Measurements from ENCODE around the gene PRRC2A. TPM values are rescaled to one million over a fixed set of nuclear protein-coding genes. Genes with fewer than 3 reads are reported as not detected.

Gene PRRC2A
- 71.2 and 71.5 TPM in 2 replicates for total RNA-seq

DNA sequence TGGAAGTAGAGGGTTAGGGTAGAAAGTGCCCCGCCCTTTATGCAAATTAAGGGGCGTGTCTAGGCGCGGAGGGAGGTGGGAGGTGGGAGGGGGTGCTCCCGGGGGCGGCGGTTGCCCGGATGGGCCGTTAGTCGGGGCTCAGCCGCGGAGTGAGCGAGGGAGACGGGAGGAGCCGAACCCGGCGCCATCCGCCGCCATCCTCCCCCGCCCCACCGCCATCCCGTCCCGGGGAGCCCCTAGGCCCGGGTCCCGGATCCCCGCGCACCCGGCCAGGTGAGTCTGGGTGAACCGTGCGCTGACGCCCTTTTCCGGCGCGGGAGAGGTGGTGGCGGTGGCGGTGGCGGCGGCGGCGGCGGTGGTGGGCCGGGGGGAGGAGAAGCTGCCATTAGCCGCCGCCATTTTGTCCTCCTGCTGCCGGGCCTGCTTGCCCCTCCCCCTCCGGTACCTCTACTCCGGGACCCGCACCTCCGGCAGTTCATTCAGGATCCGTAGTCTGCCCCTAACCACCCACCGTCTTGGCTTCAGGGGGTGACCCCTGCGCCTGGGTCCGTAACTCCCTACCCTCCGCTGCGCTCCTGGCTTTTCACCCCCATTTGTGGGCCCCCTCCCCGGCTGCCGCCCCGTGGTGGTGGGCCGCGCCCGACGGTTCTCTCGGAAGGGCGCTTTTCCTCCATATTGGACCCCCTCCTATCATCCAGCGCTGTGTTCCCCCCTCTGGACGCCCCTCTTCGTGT, at the start of gene PRRC2A:
PRRC2A (plus strand) TSS at position 130 of the 734 bp plus-strand sequence. CDS start 2,075 bp downstream, outside the sequence.

DNA sequence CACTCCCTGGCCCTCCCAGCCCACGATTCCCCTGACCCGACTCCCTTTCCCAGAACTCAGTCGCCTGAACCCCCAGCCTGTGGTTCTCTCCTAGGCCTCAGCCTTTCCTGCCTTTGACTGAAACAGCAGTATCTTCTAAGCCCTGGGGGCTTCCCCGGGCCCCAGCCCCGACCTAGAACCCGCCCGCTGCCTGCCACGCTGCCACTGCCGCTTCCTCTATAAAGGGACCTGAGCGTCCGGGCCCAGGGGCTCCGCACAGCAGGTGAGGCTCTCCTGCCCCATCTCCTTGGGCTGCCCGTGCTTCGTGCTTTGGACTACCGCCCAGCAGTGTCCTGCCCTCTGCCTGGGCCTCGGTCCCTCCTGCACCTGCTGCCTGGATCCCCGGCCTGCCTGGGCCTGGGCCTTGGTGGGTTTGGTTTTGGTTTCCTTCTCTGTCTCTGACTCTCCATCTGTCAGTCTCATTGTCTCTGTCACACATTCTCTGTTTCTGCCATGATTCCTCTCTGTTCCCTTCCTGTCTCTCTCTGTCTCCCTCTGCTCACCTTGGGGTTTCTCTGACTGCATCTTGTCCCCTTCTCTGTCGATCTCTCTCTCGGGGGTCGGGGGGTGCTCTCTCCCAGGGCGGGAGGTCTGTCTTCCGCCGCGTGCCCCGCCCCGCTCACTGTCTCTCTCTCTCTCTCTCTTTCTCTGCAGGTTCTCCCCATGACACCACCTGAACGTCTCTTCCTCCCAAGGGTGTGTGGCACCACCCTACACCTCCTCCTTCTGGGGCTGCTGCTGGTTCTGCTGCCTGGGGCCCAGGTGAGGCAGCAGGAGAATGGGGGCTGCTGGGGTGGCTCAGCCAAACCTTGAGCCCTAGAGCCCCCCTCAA, 48.2 kb upstream of the PRRC2A start, which contains the start of gene LTA:
LTA (plus strand) TSS at position 249 of the 871 bp plus-strand sequence; CDS start at position 703, 454 bp downstream.

DNA sequence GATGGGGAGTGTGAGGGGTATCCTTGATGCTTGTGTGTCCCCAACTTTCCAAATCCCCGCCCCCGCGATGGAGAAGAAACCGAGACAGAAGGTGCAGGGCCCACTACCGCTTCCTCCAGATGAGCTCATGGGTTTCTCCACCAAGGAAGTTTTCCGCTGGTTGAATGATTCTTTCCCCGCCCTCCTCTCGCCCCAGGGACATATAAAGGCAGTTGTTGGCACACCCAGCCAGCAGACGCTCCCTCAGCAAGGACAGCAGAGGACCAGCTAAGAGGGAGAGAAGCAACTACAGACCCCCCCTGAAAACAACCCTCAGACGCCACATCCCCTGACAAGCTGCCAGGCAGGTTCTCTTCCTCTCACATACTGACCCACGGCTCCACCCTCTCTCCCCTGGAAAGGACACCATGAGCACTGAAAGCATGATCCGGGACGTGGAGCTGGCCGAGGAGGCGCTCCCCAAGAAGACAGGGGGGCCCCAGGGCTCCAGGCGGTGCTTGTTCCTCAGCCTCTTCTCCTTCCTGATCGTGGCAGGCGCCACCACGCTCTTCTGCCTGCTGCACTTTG, 45.1 kb upstream of the PRRC2A start, which contains the start of gene TNF:
TNF (plus strand) TSS at position 231 of the 567 bp plus-strand sequence; CDS start at position 408, 177 bp downstream.

DNA sequence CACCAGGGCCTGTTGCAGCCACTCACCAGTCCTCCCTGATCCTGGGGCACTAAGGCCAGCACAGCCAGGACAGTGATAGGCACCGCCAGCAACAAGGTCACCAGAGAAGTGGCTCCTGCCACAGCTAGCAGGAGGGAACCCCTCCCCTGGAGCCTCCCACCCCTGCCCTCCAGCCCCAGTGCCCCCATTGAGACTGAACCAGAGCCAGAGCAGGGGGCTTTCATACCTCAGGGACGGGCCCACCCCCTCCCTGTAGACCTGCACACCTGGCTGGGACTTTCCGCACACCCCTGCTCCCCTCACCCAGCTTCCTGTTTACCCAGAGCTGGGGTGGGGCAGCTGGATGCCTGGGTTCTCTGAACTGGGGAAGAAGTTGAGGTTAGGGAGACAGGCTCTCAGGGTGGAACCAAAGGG, 38.3 kb upstream of the PRRC2A start, which contains the start of gene LTB:
LTB (minus strand) TSS at position 195 of the 414 bp plus-strand sequence; CDS start at position 188, 7 bp downstream.

DNA sequence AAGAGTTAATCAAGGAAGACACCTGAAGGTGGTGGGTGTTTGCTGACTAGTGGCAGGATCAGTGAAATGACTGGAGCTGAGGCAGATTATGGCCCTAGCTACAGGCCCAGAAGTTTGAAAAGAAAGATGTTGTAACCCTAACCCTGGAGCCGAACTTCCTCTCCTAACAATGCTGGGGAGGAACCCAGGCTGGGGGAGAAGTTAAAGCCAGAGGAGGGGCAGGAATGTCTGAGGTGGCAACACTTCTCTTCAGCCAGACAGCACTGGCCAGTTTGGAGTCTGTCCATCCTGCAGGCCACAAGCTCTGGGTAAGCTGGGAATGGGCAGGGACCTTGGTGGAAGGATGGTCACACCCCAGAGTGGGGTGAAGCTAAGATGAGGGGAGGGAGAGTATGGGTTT, 34.5 kb upstream of the PRRC2A start, which contains the start of gene LST1:
LST1 (plus strand) TSS at position 270 of the 400 bp plus-strand sequence. CDS start 1,023 bp downstream, outside the sequence.

DNA sequence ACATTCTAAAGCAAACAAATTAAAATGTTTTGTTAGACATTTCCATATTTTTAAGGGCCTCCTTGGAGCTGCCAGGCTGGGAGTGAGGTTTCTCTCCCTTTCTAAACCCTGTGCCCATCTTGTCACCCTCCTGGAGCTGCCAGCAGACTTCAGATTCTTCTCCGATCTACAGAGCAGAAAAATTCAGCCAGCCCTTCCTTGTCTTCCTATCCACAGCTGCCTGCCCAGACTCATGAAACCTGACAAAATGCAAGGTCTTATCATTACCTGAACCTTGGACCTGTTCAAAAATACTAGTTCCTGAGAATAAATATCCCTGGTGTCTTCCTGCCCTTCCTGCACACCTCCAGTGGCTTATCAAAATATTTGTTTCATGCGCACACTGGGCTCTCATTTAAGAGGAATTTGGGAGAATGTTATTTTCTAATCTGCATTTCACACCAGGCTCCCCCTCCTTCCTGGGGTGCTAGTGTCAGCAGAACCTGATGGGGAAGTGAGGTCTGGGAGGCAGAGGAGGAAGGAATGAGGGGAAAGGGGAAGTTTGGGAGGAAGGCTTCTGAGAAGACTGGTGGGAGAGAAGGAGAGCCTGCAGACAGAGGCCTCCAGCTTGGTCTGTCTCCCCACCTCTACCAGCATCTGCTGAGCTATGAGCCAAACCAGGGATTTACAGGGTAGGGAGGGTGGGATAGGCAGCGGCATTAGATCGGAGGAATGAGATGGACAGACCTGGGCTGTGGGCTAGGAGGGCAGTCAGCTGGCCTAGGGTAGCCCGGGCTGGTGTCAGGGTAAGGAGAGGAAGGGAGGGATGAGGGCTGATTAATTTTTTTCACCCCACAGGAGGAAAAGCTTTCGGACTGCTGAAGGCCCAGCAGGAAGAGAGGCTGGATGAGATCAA, 5.6 kb upstream of the PRRC2A start, which contains the start of gene AIF1:
AIF1 (plus strand) TSS at position 551 of the 895 bp plus-strand sequence; CDS start at position 647, 96 bp downstream.

DNA sequence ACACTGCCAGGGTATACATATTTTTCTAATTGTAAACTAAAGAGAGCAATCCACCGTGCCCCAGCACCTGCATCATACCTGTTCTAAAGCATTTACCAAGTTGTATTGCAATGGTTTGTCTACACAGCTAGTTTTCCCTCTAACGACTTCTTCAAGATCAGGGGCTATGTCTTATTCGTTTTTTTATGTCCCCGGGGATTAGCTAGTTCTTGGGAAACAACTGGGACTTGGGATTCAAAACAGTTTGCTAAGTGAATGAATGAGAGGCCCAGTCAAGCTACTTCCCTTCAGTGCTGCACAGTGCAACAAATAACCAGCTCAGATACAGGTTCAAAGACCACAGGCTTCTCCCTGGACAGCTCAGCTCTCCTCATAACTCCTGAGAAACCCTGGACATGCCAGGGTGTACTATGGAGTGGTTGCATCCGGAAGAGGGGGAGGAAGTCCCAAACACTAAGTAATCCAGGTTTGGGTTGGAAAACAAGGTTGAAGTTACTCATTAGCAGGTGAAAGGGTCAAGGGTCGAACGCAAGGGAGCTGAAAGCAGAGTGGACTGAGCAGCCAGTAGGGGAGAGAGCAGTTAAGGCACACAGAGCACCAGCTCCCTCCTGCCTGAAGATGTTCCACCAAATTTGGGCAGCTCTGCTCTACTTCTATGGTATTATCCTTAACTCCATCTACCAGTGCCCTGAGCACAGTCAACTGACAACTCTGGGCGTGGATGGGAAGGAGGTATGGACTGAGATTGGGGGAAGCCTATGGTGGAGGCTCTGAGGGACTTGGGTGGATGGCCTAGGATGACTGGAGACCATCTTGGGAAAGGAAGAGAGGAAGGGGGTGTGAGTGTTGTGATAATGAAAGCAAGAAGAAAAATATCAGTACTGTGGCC, 35.1 kb downstream of the PRRC2A start, which contains the start of gene APOM:
APOM (plus strand) TSS at position 546 of the 889 bp plus-strand sequence; CDS start at position 619, 73 bp downstream.

DNA sequence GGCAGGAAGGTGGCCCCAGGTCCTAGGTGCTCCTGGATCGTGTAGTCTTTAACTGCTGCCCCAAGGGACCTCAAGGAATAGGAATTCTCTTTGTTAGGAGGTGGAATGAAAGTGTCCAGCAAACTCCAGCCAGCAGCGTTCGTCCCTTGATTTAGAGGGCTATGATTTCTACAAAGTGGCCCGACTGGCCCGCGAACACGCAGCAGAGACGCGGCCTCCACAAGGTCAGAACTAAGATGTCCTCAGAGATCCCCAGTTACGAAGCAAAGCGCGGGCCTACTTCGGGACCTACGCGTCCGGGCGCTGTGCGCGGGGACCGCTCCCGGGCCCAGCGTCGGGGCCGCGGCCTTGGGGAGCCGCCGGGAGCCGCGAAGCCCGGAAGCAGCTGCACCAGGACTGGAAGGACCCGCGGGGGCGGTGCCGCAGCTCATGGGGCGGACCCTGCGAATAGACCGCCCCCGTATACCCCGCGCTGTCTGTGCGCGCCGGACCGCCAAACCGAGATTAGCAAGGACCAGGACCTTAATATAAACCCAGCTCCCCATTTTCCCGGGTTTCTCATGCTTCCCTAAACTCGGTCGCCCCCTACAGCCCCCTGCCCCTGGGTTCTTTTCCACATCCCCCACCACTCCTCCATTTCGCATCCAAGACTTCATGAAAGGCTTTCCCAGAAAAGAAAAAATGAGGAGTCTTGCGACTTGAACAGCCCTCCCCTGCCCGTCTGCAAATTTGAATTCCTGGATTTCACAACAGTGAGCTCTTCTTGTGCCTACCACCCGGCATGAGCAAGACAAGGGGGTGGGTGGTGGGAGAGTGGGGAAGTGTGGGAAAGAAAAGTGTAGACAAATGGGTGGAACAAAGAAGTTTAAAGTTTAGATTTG, 40.1 kb downstream of the PRRC2A start, which contains the start of gene C6orf47:
C6orf47 (minus strand) TSS at position 398 of the 881 bp plus-strand sequence. CDS start 831 bp downstream, outside the sequence.

DNA sequence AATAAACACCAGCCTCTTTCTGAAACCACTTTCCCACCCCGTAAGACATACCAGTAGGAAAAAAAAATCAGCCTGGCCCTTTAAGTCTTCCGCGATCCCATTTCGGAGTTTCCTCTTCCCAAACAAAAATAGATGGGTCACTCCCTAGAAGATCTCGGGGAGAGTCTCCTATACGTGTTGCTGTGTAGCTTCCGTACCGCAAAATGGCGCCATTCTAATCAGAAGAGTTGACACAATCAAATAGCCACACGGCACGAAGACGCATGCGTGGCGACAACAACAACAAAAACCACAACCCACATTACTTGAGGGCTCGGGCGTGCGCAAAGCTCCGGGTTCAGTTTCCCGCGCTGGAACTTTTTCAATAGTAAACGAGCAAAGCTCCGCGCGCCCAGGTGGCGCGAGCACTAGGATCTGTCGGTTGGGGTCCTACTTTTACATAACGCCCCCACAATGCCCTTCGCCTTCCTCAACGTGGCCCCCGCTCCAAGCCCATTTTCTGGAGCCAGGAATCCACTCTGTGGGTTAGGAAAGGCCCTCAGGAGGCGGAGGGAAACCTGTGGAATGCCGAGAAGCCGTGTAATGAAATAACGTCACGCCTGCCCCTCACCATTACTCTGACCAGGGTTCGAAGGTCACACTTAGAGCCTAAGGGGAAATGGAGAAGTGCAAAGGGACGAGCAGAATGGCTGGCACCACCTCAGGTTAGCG, 44.4 kb downstream of the PRRC2A start, which contains the start of gene GPANK1:
GPANK1 (minus strand) TSS at position 208 of the 711 bp plus-strand sequence. CDS start 519 bp downstream, outside the sequence.

DNA sequence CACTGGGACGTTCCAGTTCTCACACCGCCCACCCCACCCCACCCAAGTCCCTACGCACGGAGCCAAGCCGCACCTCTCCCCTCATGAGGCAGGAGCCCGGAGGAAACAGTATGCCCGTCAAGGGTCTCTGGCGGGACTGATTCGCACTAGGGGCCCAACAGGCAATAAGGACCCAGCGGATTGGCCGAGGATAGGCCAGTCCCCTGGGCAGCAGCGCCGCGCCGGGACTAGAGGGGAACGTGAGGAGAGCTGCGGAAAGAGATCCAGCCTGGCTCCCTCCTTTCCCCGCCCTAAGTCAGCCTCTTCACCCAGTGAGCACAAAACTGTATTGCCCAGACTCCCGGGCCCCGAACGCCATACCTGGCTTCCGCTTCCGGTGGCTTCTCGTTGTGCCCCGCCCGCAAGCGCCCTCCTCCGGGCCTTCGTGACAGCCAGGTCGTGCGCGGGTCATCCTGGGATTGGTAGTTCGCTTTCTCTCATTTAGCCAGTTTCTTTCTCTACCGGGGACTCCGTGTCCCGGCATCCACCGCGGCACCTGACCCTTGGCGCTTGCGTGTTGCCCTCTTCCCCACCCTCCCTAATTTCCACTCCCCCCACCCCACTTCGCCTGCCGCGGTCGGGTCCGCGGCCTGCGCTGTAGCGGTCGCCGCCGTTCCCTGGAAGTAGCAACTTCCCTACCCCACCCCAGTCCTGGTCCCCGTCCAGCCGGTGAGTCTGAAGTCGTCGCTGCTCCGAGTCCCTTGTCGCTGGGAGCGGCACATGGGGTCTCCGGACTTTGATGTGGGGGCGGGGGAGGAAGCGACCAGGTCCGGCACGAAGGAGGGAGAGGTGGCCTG, 45.2 kb downstream of the PRRC2A start, which contains the start of gene CSNK2B:
CSNK2B (plus strand) TSS at position 580 of the 836 bp plus-strand sequence. CDS start 752 bp downstream, outside the sequence.

DNA sequence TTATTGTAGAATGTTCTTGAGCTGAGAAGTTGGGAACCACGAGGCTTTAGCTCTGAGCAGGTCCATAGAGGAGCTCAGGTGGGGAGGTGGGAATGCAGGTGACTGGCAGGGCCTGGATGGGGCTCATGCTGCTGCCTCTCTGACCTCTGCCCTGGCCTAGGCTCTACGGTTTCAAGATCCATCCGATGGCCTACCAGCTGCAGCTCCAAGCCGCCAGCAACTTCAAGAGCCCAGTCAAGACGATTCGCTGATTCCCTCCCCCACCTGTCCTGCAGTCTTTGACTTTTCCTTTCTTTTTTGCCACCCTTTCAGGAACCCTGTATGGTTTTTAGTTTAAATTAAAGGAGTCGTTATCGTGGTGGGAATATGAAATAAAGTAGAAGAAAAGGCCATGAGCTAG, 49.2 kb downstream of the PRRC2A start, which contains the start of gene LY6G5B:
LY6G5B (plus strand) TSS at position 301 of the 400 bp plus-strand sequence. CDS start 975 bp downstream, outside the sequence.

DNA sequence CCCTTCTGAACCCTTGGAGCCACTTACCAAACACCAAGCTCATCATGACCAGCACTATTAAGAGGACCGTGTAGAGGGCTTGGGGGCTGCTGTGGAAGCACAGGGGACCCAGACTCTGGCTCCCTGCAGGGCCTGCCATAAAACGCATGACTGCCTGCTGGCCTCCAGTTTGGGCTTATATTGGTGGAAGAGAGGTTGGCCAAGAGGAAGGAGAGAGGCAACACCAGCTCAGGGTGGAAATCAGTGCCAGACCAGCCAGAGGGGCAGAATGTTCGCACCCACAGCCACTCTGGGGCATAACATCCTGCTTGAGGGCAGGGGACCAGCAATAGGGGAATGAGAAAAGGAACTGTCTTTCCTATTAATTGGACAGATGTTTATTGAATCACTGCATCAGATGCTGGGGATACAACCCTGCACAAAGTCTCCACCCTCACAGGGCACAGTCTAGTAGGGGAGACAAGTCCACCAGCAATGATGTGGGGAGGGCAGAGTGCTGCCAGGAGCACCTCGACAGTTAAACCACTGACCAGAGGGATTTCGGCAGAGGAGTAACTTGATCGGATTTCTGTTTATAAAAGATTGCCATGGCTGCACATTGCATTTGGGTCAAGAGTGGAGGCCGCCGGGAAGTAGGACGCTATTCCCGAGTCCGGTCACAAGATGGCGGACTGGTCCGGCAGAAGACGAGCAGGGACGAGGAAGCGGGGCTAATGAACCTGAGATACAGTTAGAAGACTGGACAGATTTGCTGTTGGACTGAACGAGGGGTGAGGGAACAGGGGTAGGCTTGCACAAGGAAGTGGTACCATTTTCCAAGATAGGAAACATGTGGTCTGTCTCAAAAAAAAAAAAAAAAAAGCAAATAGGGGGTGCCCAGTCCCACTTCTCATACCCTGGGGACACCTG, 60.0 kb downstream of the PRRC2A start, which contains the start of gene LY6G5C:
LY6G5C (minus strand) TSS at position 842 of the 909 bp plus-strand sequence; CDS start at position 148, 694 bp downstream.

Data from pericardium fibroblast (primary cell).